Stimulated activated CD8-positive, alpha-beta memory T cell treated with anti-CD3 and anti-CD28 coated beads, Interleukin-15, amount 100 ng/mL, for 4 hours (primary cell): ENCODE data around the gene CRYBA1.

Source experiments
- DNase-seq, 2 donors: peaks; one replicate each; pipeline ENCODE4 v3.0.0-alpha.2; 2020; ENCODE audit warnings: low read depth in 2 of 2

Gene CRYBA1

DNA sequence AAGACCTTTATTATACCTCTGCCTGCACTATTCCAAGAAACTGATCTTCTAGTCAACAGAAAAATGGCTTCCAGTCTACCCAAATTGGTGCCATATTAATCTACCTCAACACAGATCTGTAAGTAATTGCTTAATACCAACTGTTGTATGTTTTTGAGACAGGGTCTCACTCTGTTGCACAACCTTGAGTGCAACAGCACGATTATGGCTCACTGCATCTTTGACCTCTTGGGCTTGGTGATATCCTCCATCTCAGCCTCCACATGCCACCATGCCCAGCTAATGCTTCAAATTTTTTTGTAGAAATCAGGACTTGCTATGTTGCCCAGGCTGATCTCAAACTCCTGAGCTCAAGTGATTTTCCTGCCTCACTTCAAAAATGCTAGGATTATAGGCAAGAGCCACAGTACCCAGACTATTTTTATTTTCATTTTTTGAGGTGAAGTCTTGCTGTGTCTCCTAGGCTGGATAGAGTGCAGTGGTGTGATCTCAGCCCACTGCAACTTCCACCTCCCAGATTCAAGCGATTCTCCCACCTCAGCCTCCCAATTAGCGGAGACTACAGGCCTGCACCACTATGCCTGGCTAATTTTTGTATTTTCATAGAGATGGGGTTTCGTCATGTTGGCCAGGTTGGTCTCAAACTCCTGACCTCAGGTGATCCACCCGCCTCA lies 32.9 kb downstream of the CRYBA1 start:
- DNase-seq = no peak

DNA sequence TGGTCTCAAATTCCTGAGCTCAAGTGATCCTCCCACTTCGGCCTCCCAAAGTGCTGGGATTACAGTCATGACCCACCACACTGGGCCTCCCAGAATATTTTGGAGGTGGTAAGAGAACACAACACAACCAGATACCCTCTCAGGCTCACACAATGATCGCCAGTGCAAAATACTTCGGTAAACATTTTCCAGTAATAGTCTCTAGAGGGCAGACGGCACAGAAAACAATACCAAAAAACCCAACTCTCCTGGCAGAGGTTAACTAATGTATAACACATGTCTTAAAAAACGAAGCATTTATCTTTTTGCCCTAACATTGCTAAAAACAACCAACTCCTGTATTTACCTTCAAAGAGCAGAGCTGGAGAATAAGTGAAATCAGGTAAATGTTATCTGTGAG lies 36.8 kb downstream of the CRYBA1 start:
- DNase-seq = no peak

- DNase-seq = no peak
Observed at GRCh38 chr17:29283961-29284360, 37.3 kb downstream of the CRYBA1 start.

DNA sequence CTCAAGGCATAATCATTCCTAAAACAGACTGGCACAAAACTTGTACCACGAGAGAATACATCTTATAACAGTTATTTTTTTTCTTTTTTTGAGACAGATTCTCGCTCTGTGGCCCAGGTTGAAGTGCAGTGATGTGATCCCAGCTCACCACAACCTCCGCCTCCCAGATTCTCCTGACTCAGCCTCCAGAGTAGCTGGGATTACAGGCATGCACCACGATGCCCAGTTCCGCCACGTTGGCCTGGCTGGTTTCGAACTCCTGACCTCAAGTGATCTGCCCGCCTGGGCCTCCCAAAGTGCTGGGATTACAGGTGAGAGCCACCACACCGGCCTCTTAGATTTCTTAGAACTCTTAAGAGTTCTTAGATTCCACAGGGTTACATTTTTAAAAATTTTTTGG lies 43.2 kb downstream of the CRYBA1 start:
- no peak for DNase-seq

- DNase-seq = no peak
Observed at GRCh38 chr17:29291163-29291752, 44.6 kb downstream of the CRYBA1 start.

- DNase-seq = peak; percentile 44
Observed at GRCh38 chr17:29292071-29292991, 45.7 kb downstream of the CRYBA1 start.

DNA sequence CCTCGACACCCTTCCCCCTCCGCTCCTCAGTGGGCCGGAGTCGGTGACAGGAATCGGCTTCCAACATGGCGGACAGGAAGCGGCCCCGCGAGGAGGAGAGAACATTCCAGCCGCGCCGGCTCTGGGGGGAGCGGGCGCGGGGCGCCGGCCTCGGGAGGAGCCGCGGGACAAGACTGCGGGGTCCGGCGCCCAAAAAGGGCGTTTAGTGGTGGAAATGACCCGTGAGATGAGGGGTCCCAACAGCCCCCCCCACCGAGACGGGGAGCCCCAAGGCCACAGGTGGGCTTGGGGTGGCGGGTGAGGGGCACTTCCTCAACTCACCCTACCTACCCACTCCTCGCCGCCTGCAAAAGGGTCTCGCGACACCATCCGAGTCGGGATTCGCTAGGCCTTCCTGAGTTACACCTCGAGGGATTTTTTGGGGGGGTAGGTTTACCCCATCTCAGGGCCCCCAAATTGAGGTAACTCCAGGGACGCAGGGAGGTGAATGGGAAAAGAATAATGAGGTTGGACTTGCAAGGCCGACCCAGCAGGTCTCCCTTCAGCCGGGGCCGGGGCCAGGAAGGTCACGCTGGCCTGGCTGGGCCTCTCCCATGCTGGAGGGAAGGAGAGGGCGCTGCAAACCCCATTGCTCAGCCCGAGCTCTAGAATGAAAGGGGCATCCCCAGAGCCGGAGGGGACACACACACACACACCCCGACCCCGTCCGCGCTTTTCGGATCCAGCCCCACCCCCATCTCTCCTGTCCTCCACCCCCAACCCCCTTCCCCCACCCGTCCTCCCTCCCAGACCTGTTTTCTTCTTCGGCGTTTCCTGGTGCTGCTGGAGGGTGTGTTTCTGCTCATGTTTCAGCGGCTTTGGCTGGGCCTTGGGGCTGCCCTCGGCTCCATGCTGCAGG lies 46.6 kb downstream of the CRYBA1 start:
- DNase-seq = peak; percentile 24 to 43

DNA sequence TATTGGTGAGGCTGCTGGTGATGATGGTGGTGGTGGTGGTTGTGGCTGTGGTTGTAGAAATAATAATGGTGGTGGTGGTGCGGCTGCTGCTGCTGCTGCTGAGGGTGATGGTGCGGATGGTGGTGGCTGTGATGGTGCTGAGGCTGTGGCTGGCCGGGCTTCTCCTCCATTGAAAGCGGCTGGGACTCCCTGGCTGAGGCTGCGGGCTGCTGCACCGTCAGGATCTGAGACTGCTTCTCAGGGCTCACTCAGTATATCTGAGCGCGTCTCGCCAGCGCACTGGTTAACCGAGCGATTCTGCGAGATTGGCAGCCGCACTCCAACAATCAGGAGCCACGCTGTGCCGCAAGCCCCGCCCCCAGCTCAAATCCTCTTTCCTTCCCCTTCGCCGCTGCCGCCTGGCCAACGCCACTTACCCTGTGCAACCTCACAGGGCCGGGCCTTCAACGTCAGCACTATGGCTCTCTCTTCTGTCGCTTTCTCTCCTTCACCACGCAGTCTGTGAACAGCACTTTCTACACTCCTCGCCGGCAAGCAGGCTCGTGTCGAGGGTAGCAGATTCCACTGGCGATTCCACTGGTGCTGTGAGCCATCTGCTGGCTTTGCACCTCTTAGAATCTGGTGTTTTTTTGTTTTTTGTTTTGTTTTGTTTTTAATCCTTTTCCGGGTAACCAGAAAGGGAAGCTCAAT lies 47.4 kb downstream of the CRYBA1 start, which contains the start of gene NUFIP2:
TSS of gene NUFIP2 (minus strand) at position 259 of the 690 bp plus-strand sequence. CDS start at position 170, 89 bp downstream.
- DNase-seq = peak; percentile 95

- no peak for DNase-seq
Observed at GRCh38 chr17:29294580-29294900, 47.9 kb downstream of the CRYBA1 start.

DNA sequence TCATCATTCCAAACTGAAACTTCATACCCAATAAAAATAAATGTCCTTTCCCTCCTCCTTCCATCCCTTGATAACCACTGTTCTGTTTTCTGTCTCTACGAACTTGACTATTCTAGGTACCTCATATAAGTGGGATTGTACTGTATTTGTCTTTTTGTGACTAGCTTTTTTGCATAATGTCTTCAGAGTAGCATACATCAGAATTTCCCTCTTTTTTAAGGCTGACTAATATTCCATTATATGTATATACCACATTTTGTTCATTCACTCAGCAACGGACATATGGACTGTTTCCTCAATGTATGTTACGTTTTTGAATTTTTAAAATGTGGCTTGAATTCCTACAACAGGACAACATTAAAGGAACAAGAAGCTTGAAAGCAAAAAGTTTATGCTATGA lies 48.8 kb downstream of the CRYBA1 start:
- DNase-seq = no peak

- DNase-seq = no peak
Observed at GRCh38 chr17:29299031-29299430, 52.4 kb downstream of the CRYBA1 start.

- no peak for DNase-seq
Observed at GRCh38 chr17:29303386-29303785, 56.7 kb downstream of the CRYBA1 start.
